CD8-positive, alpha-beta memory T cell (primary cell): ENCODE results near the gene TTN. TPM values are rescaled to one million over a fixed set of nuclear protein-coding genes. Genes with fewer than 3 reads are reported as not detected.

Source experiments
- CTCF ChIA-PET: fragments of 350-600 bp; sonication (Branson Sonifier 250); formaldehyde crosslinking; loops from one replicate; lab custom pipeline; 2021; ENCODE audit warnings: antibody characterized with exemption; lab: Charles Lee
- POLR2A ChIA-PET: fragments of 350-600 bp; sonication (Branson Sonifier 250); formaldehyde crosslinking; loops from one replicate; lab custom pipeline; 2021; ENCODE audit warnings: antibody characterized with exemption; lab: Charles Lee
- DNase-seq, 5 donors: peaks; one replicate each; pipeline versions ENCODE4 v3.0.0 to v3.0.0-alpha.2; 2020 to 2022; ENCODE audit warnings: mixed read lengths in 1 of 5
- H3K27ac ChIP-seq: one replicate; pipeline ENCODE4 v1.7.0; 2013; ENCODE audit warnings: low read depth, mild to moderate bottlenecking, low read length, moderate library complexity
- H3K27me3 ChIP-seq: 2 replicates; pipeline ENCODE4 v1.7.0; 2013; ENCODE audit warnings: low read length, mild to moderate bottlenecking; ENCODE audit not compliant: insufficient read depth, poor library complexity, severe bottlenecking
- H3K36me3 ChIP-seq: 2 replicates; pipeline ENCODE4 v1.7.0; 2013; ENCODE audit warnings: mild to moderate bottlenecking, low read length, moderate library complexity; ENCODE audit not compliant: insufficient read depth
- H3K4me1 ChIP-seq: 2 replicates; pipeline ENCODE4 v1.7.0; 2013; ENCODE audit warnings: mild to moderate bottlenecking, low read length, moderate library complexity; ENCODE audit not compliant: insufficient read depth
- H3K4me3 ChIP-seq: 2 replicates; pipeline ENCODE4 v1.7.0; 2013; ENCODE audit warnings: mild to moderate bottlenecking, low read length
- H3K9me3 ChIP-seq: 2 replicates; pipeline ENCODE4 v1.7.0; 2013; ENCODE audit warnings: mild to moderate bottlenecking, low read length
- H3K27ac Mint-ChIP-seq, 8 donors: one replicate each; pipeline ENCODE4 v1.8.0; 2020 to 2021; ENCODE audit warnings: mixed read lengths in 8 of 8, mild to moderate bottlenecking in 6 of 8, inconsistent platforms in 3 of 8, moderate library complexity in 3 of 8
- H3K27me3 Mint-ChIP-seq, 2 donors: one replicate each; pipeline ENCODE4 v1.8.0; 2020 to 2021; ENCODE audit warnings: mixed read lengths in 2 of 2, mild to moderate bottlenecking in 1 of 2, moderate library complexity in 1 of 2
- H3K36me3 Mint-ChIP-seq, 3 donors: one replicate each; pipeline ENCODE4 v1.8.0; 2020 to 2021; ENCODE audit warnings: mixed read lengths in 3 of 3, inconsistent platforms in 1 of 3, mild to moderate bottlenecking in 1 of 3
- H3K4me1 Mint-ChIP-seq, 3 donors: one replicate each; pipeline ENCODE4 v1.8.0; 2020 to 2021; ENCODE audit warnings: mixed read lengths in 3 of 3, inconsistent platforms in 1 of 3, mild to moderate bottlenecking in 1 of 3
- H3K4me3 Mint-ChIP-seq, 7 donors: one replicate each; pipeline ENCODE4 v1.8.0; 2020 to 2021; ENCODE audit warnings: mixed read lengths in 7 of 7, mild to moderate bottlenecking in 6 of 7, moderate library complexity in 4 of 7, inconsistent platforms in 2 of 7
- H3K9me3 Mint-ChIP-seq, 5 donors: one replicate each; pipeline ENCODE4 v1.8.0; 2020 to 2022; ENCODE audit warnings: mixed read lengths in 5 of 5, mild to moderate bottlenecking in 3 of 5, moderate library complexity in 2 of 5, inconsistent platforms in 1 of 5
- polyA plus RNA-seq: library from polyadenylated mRNA; unstranded; fragments of 300-500 nt; fragmentation: Illumina TruSeq; gene quantifications from one replicate; pipeline ENCODE4 v1.2.3, GENCODE V29; 2021
- total RNA-seq, 2 experiments: library from RNA; stranded (reverse); gene quantifications; one replicate each; pipeline ENCODE4 v1.2.3, GENCODE V29; 2021

Gene TTN
- total and polyA plus RNA-seq, 3 experiments from 2014 or later: 0.80 to 2.0 (median 0.83) TPM

DNA sequence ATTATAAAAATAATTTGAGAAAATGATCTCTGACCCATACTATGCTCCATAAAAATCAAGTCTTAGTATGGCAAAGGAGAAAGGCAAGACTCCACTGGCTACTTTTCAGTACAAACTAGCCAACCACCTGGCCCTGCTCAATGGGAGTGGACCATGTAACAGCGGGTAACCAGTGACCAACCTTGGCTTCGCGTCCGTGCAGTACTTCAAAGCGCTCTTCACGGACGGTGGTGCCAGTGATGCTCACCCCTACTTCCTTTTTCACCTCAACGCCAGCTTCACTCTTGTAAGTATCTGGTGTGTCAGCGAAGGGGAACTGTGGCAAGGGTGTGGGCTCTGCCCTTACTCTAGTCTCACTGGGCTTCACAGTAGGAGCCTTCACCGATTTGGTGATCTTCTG, 23.3 kb downstream of the TTN start:
- no peaks in the 10 kb centered on the region for H3K9me3 ChIP-seq
- H3K36me3 ChIP-seq: no peaks in the 10 kb centered on the region
- POLR2A ChIA-PET: no interaction called here

DNA sequence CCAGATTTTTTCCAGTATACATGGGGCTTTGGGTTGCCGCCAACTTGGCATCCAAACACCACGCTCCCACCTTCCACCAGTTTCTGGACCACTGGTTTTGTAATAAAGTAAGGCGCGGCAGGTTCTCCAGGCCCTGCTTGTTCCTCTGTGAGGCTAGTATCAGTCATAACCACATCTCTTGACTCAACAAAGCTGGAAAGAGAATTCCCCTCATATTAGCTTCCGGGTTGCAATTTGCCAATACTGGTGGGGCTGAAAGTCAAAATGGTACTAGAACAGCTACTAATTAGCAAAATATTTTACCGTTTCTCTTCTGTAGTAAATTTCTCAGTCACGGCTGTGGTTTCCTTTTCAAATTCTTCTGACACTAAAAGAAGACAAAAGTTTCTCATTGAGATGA, 25.0 kb downstream of the TTN start:
- Mint-ChIP-seq H3K27ac (no peak overlapping the region), H3K36me3 (peaks cover 0 to 26% (median 4%) of the 10 kb centered on the region in 3 donors), H3K4me1 (no peaks in the 10 kb centered on the region), H3K4me3 (no peak overlapping the region), H3K27me3 (no peaks in the 10 kb centered on the region), H3K9me3 (no peaks in the 10 kb centered on the region)
- Histone ChIP-seq H3K9me3 (no peaks in the 10 kb centered on the region), H3K36me3 (no peaks in the 10 kb centered on the region), H3K27me3 (no peaks in the 10 kb centered on the region), H3K4me3 (no peak overlapping the region), H3K27ac (no peak overlapping the region), H3K4me1 (no peaks in the 10 kb centered on the region)
- POLR2A ChIA-PET: no interaction called here
- CTCF ChIA-PET: interaction anchor here (0.6 kb wide), 1 partner anchor 13 kb away, joined by 3 read pairs; no protein-coding TSS in a partner anchor
- no peak for DNase-seq

More for the DNA sequence above, 23.3 kb downstream of the TTN start:
- no peak for DNase-seq
- CTCF ChIA-PET: no interaction called here
- Mint-ChIP-seq H3K27me3 (no peaks in the 10 kb centered on the region), H3K27ac (no peak overlapping the region), H3K9me3 (no peaks in the 10 kb centered on the region), H3K36me3 (peaks cover 0 to 19% (median 4%) of the 10 kb centered on the region in 3 donors), H3K4me1 (no peaks in the 10 kb centered on the region), H3K4me3 (no peak overlapping the region)
- H3K27me3 ChIP-seq: no peaks in the 10 kb centered on the region
- H3K4me1 ChIP-seq: no peaks in the 10 kb centered on the region
- no peak overlapping the region for H3K4me3 ChIP-seq
- no peak overlapping the region for H3K27ac ChIP-seq

DNA sequence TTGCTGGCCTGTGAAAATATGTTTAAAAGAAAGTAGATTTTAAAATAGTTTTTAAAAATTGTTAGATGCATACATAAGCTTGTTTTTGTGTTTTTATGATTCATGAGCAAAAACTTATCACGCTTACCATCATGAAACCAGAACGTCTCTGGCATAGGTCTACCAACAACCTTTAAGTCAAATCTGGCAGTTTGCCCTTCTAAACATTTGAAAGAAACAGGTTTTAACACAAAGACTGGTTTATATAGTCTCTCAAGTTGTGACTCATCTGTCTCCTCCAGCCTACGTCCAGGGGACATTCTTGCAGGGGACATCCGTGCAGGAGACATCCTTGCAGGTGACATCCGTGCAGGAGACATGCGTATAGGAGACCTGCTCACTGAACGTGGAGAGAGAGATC, 29.6 kb downstream of the TTN start:
- no peaks in the 10 kb centered on the region for H3K4me1 Mint-ChIP-seq
- peaks cover 0 to 32% (median 12%) of the 10 kb centered on the region in 3 donors for H3K36me3 Mint-ChIP-seq
- Histone ChIP-seq H3K4me3 (no peak overlapping the region), H3K27me3 (no peaks in the 10 kb centered on the region), H3K4me1 (no peaks in the 10 kb centered on the region), H3K27ac (no peak overlapping the region), H3K36me3 (no peaks in the 10 kb centered on the region), H3K9me3 (no peaks in the 10 kb centered on the region)
- peaks cover 0 to 2% (median 0%) of the 10 kb centered on the region in 5 donors for H3K9me3 Mint-ChIP-seq
- H3K27me3 Mint-ChIP-seq: no peaks in the 10 kb centered on the region
- CTCF ChIA-PET: no interaction called here
- no peak overlapping the region for H3K27ac Mint-ChIP-seq
- POLR2A ChIA-PET: no interaction called here
- H3K4me3 Mint-ChIP-seq: no peak overlapping the region
- DNase-seq: no peak

DNA sequence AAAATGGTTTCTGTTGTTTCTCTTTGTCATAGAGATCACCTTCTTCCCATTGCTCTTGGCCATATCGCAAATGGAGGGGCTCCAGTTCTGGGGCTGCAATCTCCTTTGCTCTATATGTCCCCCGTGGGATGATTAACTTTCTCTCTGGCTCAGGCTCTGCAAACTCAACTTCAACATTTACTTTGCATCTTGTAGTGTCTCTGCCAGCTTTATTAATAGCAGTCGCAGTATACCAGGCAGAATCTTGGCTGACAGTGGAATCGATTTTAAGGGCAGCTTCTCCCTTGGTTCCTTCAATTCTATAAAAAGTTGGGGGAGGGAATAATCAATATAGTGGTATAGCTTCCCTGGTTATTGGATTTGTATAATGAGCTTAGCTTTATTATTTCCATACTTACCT, 30.5 kb downstream of the TTN start:
- Histone ChIP-seq H3K4me3 (no peak overlapping the region), H3K36me3 (no peaks in the 10 kb centered on the region), H3K4me1 (no peaks in the 10 kb centered on the region), H3K27ac (no peak overlapping the region), H3K9me3 (no peaks in the 10 kb centered on the region), H3K27me3 (no peaks in the 10 kb centered on the region)
- Mint-ChIP-seq H3K27me3 (no peaks in the 10 kb centered on the region), H3K36me3 (peaks cover 0 to 30% (median 13%) of the 10 kb centered on the region in 3 donors), H3K4me3 (no peak overlapping the region), H3K4me1 (no peaks in the 10 kb centered on the region), H3K9me3 (peaks cover 0 to 2% (median 0%) of the 10 kb centered on the region in 5 donors), H3K27ac (no peak overlapping the region)
- DNase-seq: no peak
- POLR2A ChIA-PET: no interaction called here
- CTCF ChIA-PET: interaction anchor here (0.8 kb wide), 1 partner anchor 15 kb away, joined by 4 read pairs; no protein-coding TSS in a partner anchor

DNA sequence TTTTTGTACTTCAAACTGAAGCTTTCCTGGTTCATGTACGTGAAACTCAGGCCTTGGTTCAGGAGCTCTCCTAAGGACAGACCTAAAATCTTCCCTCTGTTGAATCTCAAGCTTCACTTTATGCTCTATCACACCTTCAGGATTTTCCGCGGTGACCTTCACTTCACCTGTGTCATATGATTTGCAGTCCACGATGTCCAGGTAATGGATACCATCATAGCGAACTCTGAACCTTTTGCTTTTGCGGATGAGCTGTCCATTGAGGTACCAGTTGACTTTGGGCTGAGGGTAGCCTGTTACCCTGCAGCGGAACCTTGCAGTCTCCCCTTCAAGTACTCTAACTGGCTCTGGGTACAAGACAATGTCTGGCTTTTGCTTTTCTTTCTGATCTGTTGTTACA, 31.2 kb downstream of the TTN start:
- Histone ChIP-seq H3K4me1 (no peaks in the 10 kb centered on the region), H3K4me3 (no peak overlapping the region), H3K36me3 (no peaks in the 10 kb centered on the region), H3K9me3 (no peaks in the 10 kb centered on the region), H3K27ac (no peak overlapping the region), H3K27me3 (no peaks in the 10 kb centered on the region)
- ChIA-PET POLR2A (no interaction called here), CTCF (no interaction called here)
- Mint-ChIP-seq H3K27me3 (no peaks in the 10 kb centered on the region), H3K4me3 (no peak overlapping the region), H3K9me3 (peaks cover 0 to 2% (median 0%) of the 10 kb centered on the region in 5 donors), H3K36me3 (peaks cover 0 to 30% (median 13%) of the 10 kb centered on the region in 3 donors), H3K4me1 (no peaks in the 10 kb centered on the region), H3K27ac (no peak overlapping the region)
- DNase-seq: no peak

DNA sequence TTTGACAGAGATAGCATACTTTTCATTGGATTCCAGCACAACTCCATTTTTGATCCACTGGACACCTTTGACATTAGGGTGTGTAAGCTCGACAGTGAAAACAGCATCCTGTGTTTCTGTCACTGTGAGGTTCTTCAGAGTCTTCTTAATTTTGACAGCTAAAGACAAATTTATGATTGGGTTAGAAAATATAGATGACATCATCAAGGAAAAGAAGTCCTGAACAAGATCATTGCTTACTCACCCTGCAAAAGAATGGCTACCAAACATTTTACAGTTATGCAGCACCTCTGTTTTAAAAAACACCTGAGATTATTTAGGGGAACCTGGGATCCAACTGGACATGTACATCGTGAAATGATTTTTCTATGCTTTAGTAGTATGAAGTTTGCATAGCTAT, 36.7 kb downstream of the TTN start:
- Mint-ChIP-seq H3K9me3 (no peaks in the 10 kb centered on the region), H3K4me3 (no peak overlapping the region), H3K27me3 (no peaks in the 10 kb centered on the region), H3K27ac (no peak overlapping the region), H3K36me3 (peaks cover 0 to 38% (median 9%) of the 10 kb centered on the region in 3 donors), H3K4me1 (no peaks in the 10 kb centered on the region)
- Histone ChIP-seq H3K27ac (no peak overlapping the region), H3K27me3 (no peaks in the 10 kb centered on the region), H3K4me1 (no peaks in the 10 kb centered on the region), H3K4me3 (no peak overlapping the region), H3K36me3 (peaks cover 5% of the 10 kb centered on the region), H3K9me3 (no peaks in the 10 kb centered on the region)
- ChIA-PET POLR2A (no interaction called here), CTCF (no interaction called here)
- DNase-seq: no peak

DNA sequence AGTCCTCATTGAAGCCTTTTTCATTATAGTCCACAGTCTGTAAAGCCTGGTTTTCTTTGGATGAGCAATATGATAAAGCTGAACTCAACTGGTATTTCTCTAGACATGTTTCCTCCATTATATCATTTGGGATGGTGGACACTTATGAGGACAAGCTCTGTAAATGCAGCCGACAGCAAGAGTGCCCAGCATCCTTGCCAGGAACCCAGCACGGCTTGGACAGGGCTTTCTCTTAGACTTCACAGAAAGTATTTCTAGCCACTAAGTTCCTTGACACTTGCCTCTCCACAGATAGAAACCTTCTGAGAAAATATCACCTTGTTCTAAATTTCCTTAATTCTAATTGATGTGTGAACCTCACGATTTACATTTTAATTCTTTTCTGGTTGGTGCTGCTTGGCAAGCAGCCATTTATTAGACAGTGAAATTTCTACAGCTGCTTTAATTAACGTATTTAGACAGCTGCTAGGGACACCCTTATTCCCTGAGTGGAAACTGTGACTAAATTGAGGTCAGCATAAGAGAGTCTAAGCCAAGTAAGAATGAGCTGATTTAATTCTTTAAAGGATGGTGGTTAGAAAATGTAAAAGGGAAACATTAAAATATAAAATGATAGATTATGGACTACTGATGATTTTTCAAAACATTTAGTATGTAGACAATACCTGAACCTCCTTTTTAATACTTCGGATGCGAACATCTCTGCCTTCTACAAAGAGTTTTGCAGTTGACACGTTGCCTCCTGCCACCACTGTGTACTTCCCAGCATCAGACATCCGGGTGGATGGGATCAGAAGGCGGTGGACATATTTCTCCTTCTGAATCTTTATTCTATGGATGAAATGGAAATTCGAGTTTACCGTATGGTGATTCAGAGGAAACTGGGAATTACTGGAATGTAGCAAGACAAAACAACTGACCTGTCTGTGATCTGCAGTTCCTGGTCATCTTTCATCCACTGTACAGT, 39.8 kb downstream of the TTN start:
- Histone ChIP-seq H3K27me3 (no peaks in the 10 kb centered on the region), H3K36me3 (peaks cover 5% of the 10 kb centered on the region), H3K27ac (no peak overlapping the region), H3K4me3 (no peak overlapping the region), H3K9me3 (no peaks in the 10 kb centered on the region), H3K4me1 (no peaks in the 10 kb centered on the region)
- Mint-ChIP-seq H3K9me3 (no peaks in the 10 kb centered on the region), H3K27me3 (no peaks in the 10 kb centered on the region), H3K36me3 (peaks cover 0 to 40% (median 6%) of the 10 kb centered on the region in 3 donors), H3K27ac (no peak overlapping the region), H3K4me3 (no peak overlapping the region), H3K4me1 (no peaks in the 10 kb centered on the region)
- no peak for DNase-seq
- ChIA-PET POLR2A (no interaction called here), CTCF (no interaction called here)

DNA sequence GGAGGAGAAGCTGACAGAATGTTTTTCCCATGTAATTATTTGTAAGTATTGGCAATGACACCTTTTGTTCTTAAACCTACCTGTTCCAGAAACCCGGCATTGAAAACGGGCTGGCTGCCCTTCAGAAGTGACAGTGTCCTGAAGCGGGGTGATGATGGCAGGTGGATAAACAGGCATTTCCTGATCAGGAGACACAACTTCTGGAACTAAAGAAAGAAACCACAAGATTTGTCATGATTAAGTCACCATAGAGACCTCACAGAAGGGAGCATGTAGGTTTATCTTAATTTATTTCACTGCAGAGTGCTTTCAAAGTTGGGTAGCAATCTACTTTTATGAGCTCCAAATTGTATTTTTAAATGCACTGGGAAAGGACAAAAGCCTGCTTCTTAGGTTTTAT, 43.1 kb downstream of the TTN start:
- CTCF ChIA-PET: no interaction called here
- no peaks in the 10 kb centered on the region for H3K4me1 ChIP-seq
- H3K4me1 Mint-ChIP-seq: no peaks in the 10 kb centered on the region
- H3K27me3 Mint-ChIP-seq: no peaks in the 10 kb centered on the region
- DNase-seq: no peak
- H3K27ac ChIP-seq: no peak overlapping the region
- no peak overlapping the region for H3K4me3 Mint-ChIP-seq
- H3K36me3 ChIP-seq: peaks cover 5% of the 10 kb centered on the region
- peak overlapping the region in 1 of 8 donors; percentile 19 for H3K27ac Mint-ChIP-seq
- H3K9me3 Mint-ChIP-seq: no peaks in the 10 kb centered on the region
- H3K36me3 Mint-ChIP-seq: peaks cover 0 to 26% (median 6%) of the 10 kb centered on the region in 3 donors
- no peak overlapping the region for H3K4me3 ChIP-seq
- POLR2A ChIA-PET: no interaction called here
- no peaks in the 10 kb centered on the region for H3K27me3 ChIP-seq
- H3K9me3 ChIP-seq: no peaks in the 10 kb centered on the region
